ENCODE results near the gene PSMC5. TPM values are rescaled to one million over a fixed set of nuclear protein-coding genes. Genes with fewer than 3 reads are reported as not detected.

Gene PSMC5
- total RNA-seq, 2 experiments from 2014 or later, result 32.6 to 105 TPM

- H3K36me3 ChIP-seq (ENCODE audit: insufficient read depth, low read length), result peaks cover 100% of the 10 kb centered on the region
- H4K20me1 ChIP-seq (ENCODE audit: insufficient read depth, low read length), result 0 out of 2 replicates have a peak, but pooled peaks cover under 1% of the 10 kb centered on the region
- TF ChIP-seq, protein P1, sequence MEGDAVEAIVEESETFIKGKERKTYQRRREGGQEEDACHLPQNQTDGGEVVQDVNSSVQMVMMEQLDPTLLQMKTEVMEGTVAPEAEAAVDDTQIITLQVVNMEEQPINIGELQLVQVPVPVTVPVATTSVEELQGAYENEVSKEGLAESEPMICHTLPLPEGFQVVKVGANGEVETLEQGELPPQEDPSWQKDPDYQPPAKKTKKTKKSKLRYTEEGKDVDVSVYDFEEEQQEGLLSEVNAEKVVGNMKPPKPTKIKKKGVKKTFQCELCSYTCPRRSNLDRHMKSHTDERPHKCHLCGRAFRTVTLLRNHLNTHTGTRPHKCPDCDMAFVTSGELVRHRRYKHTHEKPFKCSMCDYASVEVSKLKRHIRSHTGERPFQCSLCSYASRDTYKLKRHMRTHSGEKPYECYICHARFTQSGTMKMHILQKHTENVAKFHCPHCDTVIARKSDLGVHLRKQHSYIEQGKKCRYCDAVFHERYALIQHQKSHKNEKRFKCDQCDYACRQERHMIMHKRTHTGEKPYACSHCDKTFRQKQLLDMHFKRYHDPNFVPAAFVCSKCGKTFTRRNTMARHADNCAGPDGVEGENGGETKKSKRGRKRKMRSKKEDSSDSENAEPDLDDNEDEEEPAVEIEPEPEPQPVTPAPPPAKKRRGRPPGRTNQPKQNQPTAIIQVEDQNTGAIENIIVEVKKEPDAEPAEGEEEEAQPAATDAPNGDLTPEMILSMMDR (conservative IDR thresholded peaks at IDR 0.05; ENCODE audit: low read length), result no peak
- no peak for TF ChIP-seq EZH2phosphoT487 (IDR thresholded peaks at IDR 0.05; ENCODE audit: borderline replicate concordance, low read depth, low read length)
- H2AFZ ChIP-seq (ENCODE audit: low read length), result no peak overlapping the region
- intact Hi-C loops (cut with micrococcal nuclease; ENCODE audit: unreplicated experiment), result no loop called here
- ChIA-PET POLR2A (interaction anchor here (0.9 kb wide), 1 partner anchor 91 kb away, joined by 4 read pairs; no protein-coding TSS in a partner anchor), CTCF (ENCODE audit: unreplicated experiment) (no interaction called here)
- no peak overlapping the region for H3K4me3 ChIP-seq (ENCODE audit: low read depth, low read length, poor library complexity, severe bottlenecking)
- peaks cover 20% of the 10 kb centered on the region for H3K4me1 ChIP-seq (ENCODE audit: insufficient read depth, low read length, poor library complexity, severe bottlenecking)
- no peak overlapping the region for H3K4me2 ChIP-seq (ENCODE audit: low read length)
- peaks cover 30% of the 10 kb centered on the region for H3K79me2 ChIP-seq (ENCODE audit: insufficient read depth, low read depth, low read length)
- H3K9me2 ChIP-seq (ENCODE audit: insufficient read depth, low read length), result no peaks in the 10 kb centered on the region
- no peak overlapping the region for H3K27ac ChIP-seq (ENCODE audit: low read depth, low read length, poor library complexity, severe bottlenecking)
- BruUV-seq (replicated peaks), result no TSS peak
- no peak for DNase-seq (ENCODE audit: low spot score)
- H3K9me3 ChIP-seq (ENCODE audit: low read length), result no peaks in the 10 kb centered on the region
Measured at GRCh38 chr17:63833026-63833740, 6.0 kb downstream of the PSMC5 start.

- Histone ChIP-seq H3K4me2 (ENCODE audit: low read length) (no peak overlapping the region), H4K20me1 (ENCODE audit: insufficient read depth, low read length) (0 out of 2 replicates have a peak, but pooled peaks cover 7% of the 10 kb centered on the region), H3K9me3 (ENCODE audit: low read length) (no peaks in the 10 kb centered on the region), H3K36me3 (ENCODE audit: insufficient read depth, low read length) (peaks cover 100% of the 10 kb centered on the region), H3K27ac (ENCODE audit: low read depth, low read length, poor library complexity, severe bottlenecking) (no peak overlapping the region), H3K9me2 (ENCODE audit: insufficient read depth, low read length) (no peaks in the 10 kb centered on the region), H3K79me2 (ENCODE audit: insufficient read depth, low read depth, low read length) (peaks cover 30% of the 10 kb centered on the region), H3K4me1 (ENCODE audit: insufficient read depth, low read length, poor library complexity, severe bottlenecking) (peaks cover 20% of the 10 kb centered on the region), H2AFZ (ENCODE audit: low read length) (no peak overlapping the region), H3K4me3 (ENCODE audit: low read depth, low read length, poor library complexity, severe bottlenecking) (no peak overlapping the region)
- CTCF ChIA-PET (ENCODE audit: unreplicated experiment), result no interaction called here
- no peak for DNase-seq (ENCODE audit: low spot score)
- no TSS peak for BruUV-seq (replicated peaks)
- POLR2A ChIA-PET, result no interaction called here
- intact Hi-C loops (cut with micrococcal nuclease; ENCODE audit: unreplicated experiment), result no loop called here
- no peak for TF ChIP-seq EZH2phosphoT487 (IDR thresholded peaks at IDR 0.05; ENCODE audit: borderline replicate concordance, low read depth, low read length)
- TF ChIP-seq, protein P1 (conservative IDR thresholded peaks at IDR 0.05; ENCODE audit: low read length), result no peak
Measured at GRCh38 chr17:63833741-63834373, 6.6 kb downstream of the PSMC5 start.

Data from OCI-LY7 (cell line).